CD8-positive, alpha-beta memory T cell (primary cell): ENCODE data around the gene PGA3. TPM values are rescaled to one million over a fixed set of nuclear protein-coding genes. Genes with fewer than 3 reads are reported as not detected.
"Not testable (repeated sequence)": the region's sequence is repeated elsewhere in the genome, so short reads cannot be mapped to it uniquely, and the experiment has no call there.

ENCODE experiments used
- CTCF ChIA-PET: fragments of 350-600 bp; sonication (Branson Sonifier 250); formaldehyde crosslinking; loops from one replicate; lab custom pipeline; 2021; ENCODE audit warnings: antibody characterized with exemption; lab: Charles Lee
- POLR2A ChIA-PET: fragments of 350-600 bp; sonication (Branson Sonifier 250); formaldehyde crosslinking; loops from one replicate; lab custom pipeline; 2021; ENCODE audit warnings: antibody characterized with exemption; lab: Charles Lee
- DNase-seq, 5 donors: peaks; one replicate each; pipeline versions ENCODE4 v3.0.0 to v3.0.0-alpha.2; 2020 to 2022; ENCODE audit warnings: mixed read lengths in 1 of 5
- H3K27ac ChIP-seq: one replicate; pipeline ENCODE4 v1.7.0; 2013; ENCODE audit warnings: low read depth, mild to moderate bottlenecking, low read length, moderate library complexity
- H3K27me3 ChIP-seq: 2 replicates; pipeline ENCODE4 v1.7.0; 2013; ENCODE audit warnings: low read length, mild to moderate bottlenecking; ENCODE audit not compliant: insufficient read depth, poor library complexity, severe bottlenecking
- H3K36me3 ChIP-seq: 2 replicates; pipeline ENCODE4 v1.7.0; 2013; ENCODE audit warnings: mild to moderate bottlenecking, low read length, moderate library complexity; ENCODE audit not compliant: insufficient read depth
- H3K4me1 ChIP-seq: 2 replicates; pipeline ENCODE4 v1.7.0; 2013; ENCODE audit warnings: mild to moderate bottlenecking, low read length, moderate library complexity; ENCODE audit not compliant: insufficient read depth
- H3K4me3 ChIP-seq: 2 replicates; pipeline ENCODE4 v1.7.0; 2013; ENCODE audit warnings: mild to moderate bottlenecking, low read length
- H3K9me3 ChIP-seq: 2 replicates; pipeline ENCODE4 v1.7.0; 2013; ENCODE audit warnings: mild to moderate bottlenecking, low read length
- H3K27ac Mint-ChIP-seq, 8 donors: one replicate each; pipeline ENCODE4 v1.8.0; 2020 to 2021; ENCODE audit warnings: mixed read lengths in 8 of 8, mild to moderate bottlenecking in 6 of 8, inconsistent platforms in 3 of 8, moderate library complexity in 3 of 8
- H3K27me3 Mint-ChIP-seq, 2 donors: one replicate each; pipeline ENCODE4 v1.8.0; 2020 to 2021; ENCODE audit warnings: mixed read lengths in 2 of 2, mild to moderate bottlenecking in 1 of 2, moderate library complexity in 1 of 2
- H3K36me3 Mint-ChIP-seq, 3 donors: one replicate each; pipeline ENCODE4 v1.8.0; 2020 to 2021; ENCODE audit warnings: mixed read lengths in 3 of 3, inconsistent platforms in 1 of 3, mild to moderate bottlenecking in 1 of 3
- H3K4me1 Mint-ChIP-seq, 3 donors: one replicate each; pipeline ENCODE4 v1.8.0; 2020 to 2021; ENCODE audit warnings: mixed read lengths in 3 of 3, inconsistent platforms in 1 of 3, mild to moderate bottlenecking in 1 of 3
- H3K4me3 Mint-ChIP-seq, 7 donors: one replicate each; pipeline ENCODE4 v1.8.0; 2020 to 2021; ENCODE audit warnings: mixed read lengths in 7 of 7, mild to moderate bottlenecking in 6 of 7, moderate library complexity in 4 of 7, inconsistent platforms in 2 of 7
- H3K9me3 Mint-ChIP-seq, 5 donors: one replicate each; pipeline ENCODE4 v1.8.0; 2020 to 2022; ENCODE audit warnings: mixed read lengths in 5 of 5, mild to moderate bottlenecking in 3 of 5, moderate library complexity in 2 of 5, inconsistent platforms in 1 of 5
- polyA plus RNA-seq: library from polyadenylated mRNA; unstranded; fragments of 300-500 nt; fragmentation: Illumina TruSeq; gene quantifications from one replicate; pipeline ENCODE4 v1.2.3, GENCODE V29; 2021
- total RNA-seq, 2 experiments: library from RNA; stranded (reverse); gene quantifications; one replicate each; pipeline ENCODE4 v1.2.3, GENCODE V29; 2021

Gene PGA3
- total and polyA plus RNA-seq, 3 experiments from 2014 or later, result not detected

DNA sequence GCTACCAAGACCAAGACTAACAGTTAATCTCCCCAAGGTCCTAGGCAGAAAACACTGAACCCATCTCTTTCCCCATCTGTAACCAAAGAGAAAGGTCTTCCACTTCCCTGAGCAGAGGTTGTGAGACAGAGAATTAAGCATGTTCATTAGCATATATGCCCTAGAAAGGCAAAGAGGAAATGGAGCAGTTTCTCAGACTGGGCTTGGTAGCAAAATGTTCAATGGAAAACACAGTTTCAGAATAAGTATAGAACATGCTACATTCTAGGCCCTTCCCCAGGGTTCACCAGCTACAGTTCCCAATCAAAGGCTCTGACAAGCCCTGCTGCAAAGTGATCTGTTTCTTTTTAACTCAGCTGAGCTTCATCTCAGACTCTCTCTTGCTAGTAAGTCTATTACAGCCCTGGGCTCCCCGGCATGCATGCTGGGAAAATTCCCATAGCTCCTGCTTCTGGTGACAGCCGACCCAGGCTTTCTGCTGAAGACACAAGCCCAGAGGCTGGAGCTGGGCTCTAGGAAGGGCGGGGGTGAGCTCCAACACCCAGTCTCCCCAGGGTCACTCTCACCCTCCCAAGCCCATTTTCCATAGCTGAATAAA lies 29.3 kb downstream of the PGA3 start:
- DNase-seq, H3K36me3 Mint-ChIP-seq, H3K27me3 ChIP-seq, H3K4me1 ChIP-seq, H3K27ac ChIP-seq, H3K4me3 Mint-ChIP-seq, H3K36me3 ChIP-seq, H3K27ac Mint-ChIP-seq, CTCF ChIA-PET, H3K4me3 ChIP-seq, H3K4me1 Mint-ChIP-seq, POLR2A ChIA-PET, H3K9me3 ChIP-seq, H3K27me3 Mint-ChIP-seq, H3K9me3 Mint-ChIP-seq: not testable (repeated sequence)

DNA sequence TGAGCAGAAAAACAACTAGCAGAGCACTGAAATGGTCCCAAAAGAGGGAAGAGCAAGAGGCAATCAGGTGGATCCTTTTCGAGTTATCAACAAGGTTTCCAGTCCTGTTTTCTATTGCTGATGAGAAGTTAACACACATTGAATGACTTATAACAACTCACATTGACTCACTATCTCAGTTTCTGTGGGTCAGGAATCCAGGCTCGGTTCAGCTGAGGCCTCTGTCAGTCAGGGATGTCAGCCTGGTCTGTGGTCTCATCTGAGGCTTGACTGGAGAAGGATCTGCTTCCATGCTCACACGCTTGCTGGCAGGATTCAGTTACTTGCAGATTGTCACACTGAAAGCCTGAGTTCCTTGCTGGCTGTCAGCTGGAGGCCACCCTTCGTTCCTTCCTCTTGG lies 33.8 kb downstream of the PGA3 start:
- CTCF ChIA-PET, H3K27me3 ChIP-seq, H3K4me3 Mint-ChIP-seq, H3K27ac ChIP-seq, H3K4me3 ChIP-seq, H3K36me3 Mint-ChIP-seq, H3K9me3 Mint-ChIP-seq, H3K36me3 ChIP-seq, H3K4me1 ChIP-seq, H3K27me3 Mint-ChIP-seq, H3K27ac Mint-ChIP-seq, H3K4me1 Mint-ChIP-seq, POLR2A ChIA-PET, DNase-seq, H3K9me3 ChIP-seq: not testable (repeated sequence)

DNA sequence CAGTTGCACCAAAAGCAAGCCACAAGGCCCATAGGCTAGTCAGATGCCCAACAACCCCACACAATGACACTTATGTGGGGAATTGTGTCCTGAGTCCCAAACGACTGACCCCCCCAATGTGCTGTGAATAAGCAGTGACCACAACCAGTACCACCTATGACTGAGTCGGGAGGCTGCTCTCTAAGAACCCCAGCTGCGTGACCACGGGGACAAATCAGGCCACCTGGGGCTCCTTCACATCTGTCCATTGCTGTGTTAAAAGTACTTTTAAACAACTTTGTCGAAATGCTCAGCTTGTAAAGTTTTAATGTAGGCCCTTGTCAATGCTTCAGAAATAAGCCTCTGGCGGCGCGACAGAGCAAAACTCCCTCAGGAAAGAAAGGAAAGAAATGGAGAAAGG lies 37.0 kb downstream of the PGA3 start:
- DNase-seq, H3K36me3 ChIP-seq, H3K4me1 ChIP-seq, H3K4me1 Mint-ChIP-seq, POLR2A ChIA-PET, H3K9me3 ChIP-seq, H3K4me3 ChIP-seq, H3K27ac Mint-ChIP-seq, CTCF ChIA-PET, H3K27me3 ChIP-seq, H3K27me3 Mint-ChIP-seq, H3K4me3 Mint-ChIP-seq, H3K27ac ChIP-seq, H3K9me3 Mint-ChIP-seq, H3K36me3 Mint-ChIP-seq: not testable (repeated sequence)

DNA sequence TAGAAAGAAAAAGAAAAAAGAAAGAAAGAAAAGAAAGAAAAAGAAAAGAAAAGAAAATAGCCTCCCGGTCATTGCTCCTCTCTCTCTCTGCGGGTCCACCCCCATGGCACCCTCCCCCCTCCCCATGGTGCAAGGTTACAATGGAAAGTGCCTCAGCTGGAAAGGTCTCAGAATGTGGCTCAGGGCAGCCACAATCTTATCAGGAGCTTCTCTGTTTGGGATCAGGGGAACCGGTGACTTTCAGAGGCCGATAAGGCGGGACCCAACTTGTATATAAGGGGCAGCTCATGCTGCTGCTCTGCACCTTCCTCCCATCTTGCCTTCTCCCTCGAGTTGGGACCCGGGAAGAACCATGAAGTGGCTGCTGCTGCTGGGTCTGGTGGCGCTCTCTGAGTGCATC lies 37.6 kb downstream of the PGA3 start, which contains the start of gene PGA5:
PGA5 (plus strand) TSS at position 301 of the 400 bp plus-strand sequence; CDS start at position 353, 52 bp downstream.
- H3K9me3 ChIP-seq, POLR2A ChIA-PET, H3K4me3 Mint-ChIP-seq, H3K27ac ChIP-seq, H3K27me3 ChIP-seq, H3K36me3 ChIP-seq, H3K36me3 Mint-ChIP-seq, H3K9me3 Mint-ChIP-seq, CTCF ChIA-PET, H3K4me1 Mint-ChIP-seq, H3K4me1 ChIP-seq, DNase-seq, H3K4me3 ChIP-seq, H3K27ac Mint-ChIP-seq, H3K27me3 Mint-ChIP-seq: not testable (repeated sequence)

DNA sequence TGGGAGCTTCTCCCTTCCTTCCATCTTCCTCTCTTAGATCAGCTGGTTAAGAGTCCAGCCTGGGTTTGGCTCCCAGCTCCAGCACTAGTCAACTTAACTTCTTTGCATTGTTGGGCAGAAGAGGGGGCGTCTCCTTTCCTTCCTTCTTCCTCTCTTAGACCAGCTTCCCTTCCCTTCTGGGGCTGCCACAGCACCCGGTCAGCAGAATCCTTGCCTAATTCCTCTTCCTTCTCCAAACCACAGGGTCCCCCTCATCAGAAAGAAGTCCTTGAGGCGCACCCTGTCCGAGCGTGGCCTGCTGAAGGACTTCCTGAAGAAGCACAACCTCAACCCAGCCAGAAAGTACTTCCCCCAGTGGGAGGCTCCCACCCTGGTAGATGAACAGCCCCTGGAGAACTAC lies 38.2 kb downstream of the PGA3 start:
- DNase-seq, H3K36me3 ChIP-seq, POLR2A ChIA-PET, H3K27me3 ChIP-seq, H3K27ac Mint-ChIP-seq, H3K4me3 ChIP-seq, CTCF ChIA-PET, H3K9me3 ChIP-seq, H3K36me3 Mint-ChIP-seq, H3K27me3 Mint-ChIP-seq, H3K9me3 Mint-ChIP-seq, H3K4me1 Mint-ChIP-seq, H3K4me1 ChIP-seq, H3K27ac ChIP-seq, H3K4me3 Mint-ChIP-seq: not testable (repeated sequence)

DNA sequence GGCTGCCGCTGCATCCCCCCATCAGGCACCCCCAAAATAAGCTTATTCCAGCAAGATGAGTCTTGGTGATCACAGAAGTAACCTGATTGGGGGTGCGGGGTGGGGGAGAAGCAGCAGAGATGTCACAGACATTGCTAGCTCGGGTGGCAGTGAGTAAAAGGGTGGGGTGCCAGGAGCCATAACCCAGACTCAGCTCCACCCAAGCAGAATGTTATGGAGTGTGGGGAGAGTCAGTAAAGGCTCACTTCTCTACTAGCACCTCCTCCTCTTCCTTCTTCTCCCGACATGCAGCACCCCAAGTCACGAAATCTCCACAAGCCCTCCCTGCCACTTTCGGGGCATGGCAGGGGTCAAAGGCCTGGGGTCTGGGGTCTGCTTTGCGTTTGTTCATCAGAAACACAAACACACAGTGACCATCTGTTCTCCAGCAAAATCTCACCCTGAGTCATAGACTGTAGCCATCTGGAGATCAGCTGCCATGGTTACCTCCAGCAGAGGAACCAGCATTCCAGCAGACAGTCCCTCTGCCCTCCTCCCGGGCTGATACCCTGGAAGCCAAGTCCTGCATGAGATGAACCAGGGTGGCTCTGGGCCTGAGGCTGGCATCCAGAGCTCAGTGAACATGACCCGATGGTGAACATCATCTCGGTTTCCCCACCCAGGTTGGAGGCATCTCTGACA lies 42.1 kb downstream of the PGA3 start:
- H3K36me3 Mint-ChIP-seq, H3K4me3 Mint-ChIP-seq, H3K4me1 Mint-ChIP-seq, H3K36me3 ChIP-seq, H3K27ac Mint-ChIP-seq, CTCF ChIA-PET, H3K4me1 ChIP-seq, H3K9me3 Mint-ChIP-seq, H3K27me3 Mint-ChIP-seq, H3K4me3 ChIP-seq, DNase-seq, H3K27ac ChIP-seq, POLR2A ChIA-PET, H3K9me3 ChIP-seq, H3K27me3 ChIP-seq: not testable (repeated sequence)

DNA sequence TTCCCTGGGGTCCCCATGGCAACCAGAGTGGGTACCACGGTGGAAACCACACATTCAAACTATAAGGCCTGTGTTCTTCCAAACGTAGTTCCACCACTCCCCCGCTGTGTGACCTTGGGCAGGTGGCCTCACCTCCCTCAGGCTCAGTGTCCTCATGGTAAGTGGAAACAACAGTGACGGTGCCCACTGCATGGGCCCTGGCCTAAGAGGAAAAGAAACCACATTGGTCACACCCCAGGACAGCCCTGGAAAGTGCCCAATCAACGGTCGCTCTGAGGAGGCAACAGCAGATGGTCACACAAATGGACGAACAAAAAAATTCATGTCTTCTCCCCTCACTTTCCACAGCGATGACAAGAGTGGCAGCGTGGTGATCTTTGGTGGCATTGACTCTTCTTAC lies 44.8 kb downstream of the PGA3 start:
- H3K36me3 ChIP-seq, H3K9me3 Mint-ChIP-seq, H3K27ac ChIP-seq, H3K27me3 Mint-ChIP-seq, CTCF ChIA-PET, POLR2A ChIA-PET, DNase-seq, H3K9me3 ChIP-seq, H3K4me1 ChIP-seq, H3K27ac Mint-ChIP-seq, H3K4me3 Mint-ChIP-seq, H3K36me3 Mint-ChIP-seq, H3K27me3 ChIP-seq, H3K4me3 ChIP-seq, H3K4me1 Mint-ChIP-seq: not testable (repeated sequence)

DNA sequence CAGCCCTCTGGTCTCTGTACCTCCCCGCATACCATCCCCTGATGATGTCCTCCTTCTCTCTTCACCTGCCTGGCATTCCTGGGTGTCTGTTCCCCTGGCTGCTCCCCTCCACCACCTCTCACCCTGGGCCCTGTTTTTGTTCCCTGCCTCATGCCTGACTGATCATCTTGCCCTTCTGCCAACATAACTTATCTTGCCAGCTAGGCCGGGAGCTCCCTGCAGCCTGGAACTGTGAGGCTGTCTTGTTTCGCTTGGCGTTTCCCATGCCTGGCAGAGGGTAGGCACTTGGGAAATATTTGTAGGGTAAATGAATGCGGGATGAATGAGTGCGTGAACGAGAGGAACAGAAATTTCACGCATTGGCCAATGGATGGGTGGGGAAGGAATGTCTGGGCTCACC lies 45.9 kb downstream of the PGA3 start:
- H3K9me3 Mint-ChIP-seq, H3K27ac Mint-ChIP-seq, H3K27ac ChIP-seq, CTCF ChIA-PET, DNase-seq, H3K4me1 ChIP-seq, H3K4me3 ChIP-seq, H3K27me3 ChIP-seq, H3K9me3 ChIP-seq, H3K36me3 ChIP-seq, H3K27me3 Mint-ChIP-seq, H3K4me3 Mint-ChIP-seq, H3K36me3 Mint-ChIP-seq, POLR2A ChIA-PET, H3K4me1 Mint-ChIP-seq: not testable (repeated sequence)
